Measurements from ENCODE around the gene GRIK1.
A peak's percentile ranks its signal among the peaks of the same experiment; 100 is the strongest.

The GRIK1 gene

GRCh38 chr21:29578306-29578705 lies 361.5 kb downstream of the GRIK1 start:
- Histone ChIP-seq H3K27ac (replicated peaks; ENCODE audit: low read length) (no peak overlapping the region), H4K91ac (ENCODE audit: low read depth, low read length, poor library complexity) (no peak overlapping the region), H3K36me3 (replicated peaks in 1 of 2; ENCODE audit: control insufficient read depth in 2 of 2, insufficient read depth in 2 of 2, low read length in 2 of 2) (no peaks in the 10 kb centered on the region), H2BK15ac (ENCODE audit: low read length) (no peak overlapping the region), H3K4me2 (ENCODE audit: insufficient read depth, low read length, poor library complexity, severe bottlenecking) (no peak overlapping the region), H2BK120ac (ENCODE audit: low read depth, low read length) (no peak overlapping the region), H3K9me3 (replicated peaks in 1 of 2; ENCODE audit: control insufficient read depth in 2 of 2, insufficient read depth in 1 of 2, low read depth in 1 of 2, low read length in 2 of 2) (no peaks in the 10 kb centered on the region), H2BK12ac (ENCODE audit: low read length) (no peak overlapping the region), H3K79me1 (ENCODE audit: low read depth, low read length) (no peaks in the 10 kb centered on the region), H3K18ac (ENCODE audit: low read length) (no peak overlapping the region), H4K8ac (ENCODE audit: low read depth, low read length) (no peak overlapping the region), H3K4me3 (ENCODE audit: low read length in 2 of 2) (no peak overlapping the region), H2BK5ac (ENCODE audit: low read length) (no peak overlapping the region), H3K27me3 (ENCODE audit: control insufficient read depth in 3 of 3, insufficient read depth in 3 of 3, low read depth in 1 of 3, low read length in 3 of 3) (no peaks in the 10 kb centered on the region), H2AFZ (ENCODE audit: low read length) (no peak overlapping the region), H3K14ac (ENCODE audit: low read length) (no peak overlapping the region), H3K4me1 (ENCODE audit: control insufficient read depth in 2 of 2, insufficient read depth in 1 of 2, low read depth in 1 of 2, low read length in 2 of 2) (peaks cover 4 to 8% of the 10 kb centered on the region in 2 donors), H3K9ac (ENCODE audit: low read depth, low read length, poor library complexity) (no peak overlapping the region), H2AK5ac (ENCODE audit: low read depth, low read length) (no peak overlapping the region), H3K4ac (ENCODE audit: low read length) (no peak overlapping the region), H3K23ac (ENCODE audit: low read depth, low read length, poor library complexity) (no peak overlapping the region)
- no peak for DNase-seq (ENCODE audit: low spot score)
- no CpG with 5 or more reads among the region's 7 CpGs for WGBS, 2 donors (ENCODE audit: extremely low coverage in 2 of 2, insufficient read length in 2 of 2, insufficient replicate concordance in 1 of 2)

DNA sequence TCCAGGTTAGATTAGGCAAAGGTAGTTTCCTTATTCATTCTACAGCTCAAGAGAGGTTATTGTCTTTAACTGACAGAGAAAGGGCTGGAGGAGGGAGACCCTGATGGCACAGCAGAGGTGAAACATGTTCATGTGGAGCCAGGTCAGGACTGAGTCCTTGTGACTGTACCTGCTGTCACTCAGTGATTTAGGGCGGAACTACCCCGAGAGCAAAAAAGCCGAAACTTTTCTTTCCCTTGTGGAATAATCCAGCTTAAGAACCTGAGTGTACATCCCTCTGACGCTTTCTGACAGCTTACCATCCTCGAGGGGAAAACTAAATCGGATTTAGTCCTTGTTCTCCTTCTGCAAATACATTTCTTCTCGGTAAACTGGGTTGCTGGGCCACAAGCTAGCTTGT lies 367.8 kb downstream of the GRIK1 start:
- Histone ChIP-seq H2BK12ac (ENCODE audit: low read length) (no peak overlapping the region), H3K79me1 (ENCODE audit: low read depth, low read length) (no peaks in the 10 kb centered on the region), H3K36me3 (replicated peaks in 1 of 2; ENCODE audit: control insufficient read depth in 2 of 2, insufficient read depth in 2 of 2, low read length in 2 of 2) (no peaks in the 10 kb centered on the region), H3K4me1 (ENCODE audit: control insufficient read depth in 2 of 2, insufficient read depth in 1 of 2, low read depth in 1 of 2, low read length in 2 of 2) (no peaks in the 10 kb centered on the region), H2BK120ac (ENCODE audit: low read depth, low read length) (no peak overlapping the region), H3K18ac (ENCODE audit: low read length) (no peak overlapping the region), H2BK15ac (ENCODE audit: low read length) (no peak overlapping the region), H3K9ac (ENCODE audit: low read depth, low read length, poor library complexity) (no peak overlapping the region), H3K4me2 (ENCODE audit: insufficient read depth, low read length, poor library complexity, severe bottlenecking) (no peak overlapping the region), H4K91ac (ENCODE audit: low read depth, low read length, poor library complexity) (no peak overlapping the region), H3K14ac (ENCODE audit: low read length) (no peak overlapping the region), H3K4me3 (ENCODE audit: low read length in 2 of 2) (no peak overlapping the region), H2BK5ac (ENCODE audit: low read length) (no peak overlapping the region), H3K27me3 (ENCODE audit: control insufficient read depth in 3 of 3, insufficient read depth in 3 of 3, low read depth in 1 of 3, low read length in 3 of 3) (no peaks in the 10 kb centered on the region), H3K9me3 (replicated peaks in 1 of 2; ENCODE audit: control insufficient read depth in 2 of 2, insufficient read depth in 1 of 2, low read depth in 1 of 2, low read length in 2 of 2) (no peaks in the 10 kb centered on the region), H3K23ac (ENCODE audit: low read depth, low read length, poor library complexity) (no peak overlapping the region), H3K27ac (replicated peaks; ENCODE audit: low read length) (no peak overlapping the region), H2AK5ac (ENCODE audit: low read depth, low read length) (no peak overlapping the region), H3K4ac (ENCODE audit: low read length) (no peak overlapping the region), H2AFZ (ENCODE audit: low read length) (peak overlapping the region; percentile 6), H4K8ac (ENCODE audit: low read depth, low read length) (no peak overlapping the region)
- no peak for DNase-seq (ENCODE audit: low spot score)
- no CpG with 5 or more reads among the region's 7 CpGs for WGBS, 2 donors (ENCODE audit: extremely low coverage in 2 of 2, insufficient read length in 2 of 2, insufficient replicate concordance in 1 of 2)

DNA sequence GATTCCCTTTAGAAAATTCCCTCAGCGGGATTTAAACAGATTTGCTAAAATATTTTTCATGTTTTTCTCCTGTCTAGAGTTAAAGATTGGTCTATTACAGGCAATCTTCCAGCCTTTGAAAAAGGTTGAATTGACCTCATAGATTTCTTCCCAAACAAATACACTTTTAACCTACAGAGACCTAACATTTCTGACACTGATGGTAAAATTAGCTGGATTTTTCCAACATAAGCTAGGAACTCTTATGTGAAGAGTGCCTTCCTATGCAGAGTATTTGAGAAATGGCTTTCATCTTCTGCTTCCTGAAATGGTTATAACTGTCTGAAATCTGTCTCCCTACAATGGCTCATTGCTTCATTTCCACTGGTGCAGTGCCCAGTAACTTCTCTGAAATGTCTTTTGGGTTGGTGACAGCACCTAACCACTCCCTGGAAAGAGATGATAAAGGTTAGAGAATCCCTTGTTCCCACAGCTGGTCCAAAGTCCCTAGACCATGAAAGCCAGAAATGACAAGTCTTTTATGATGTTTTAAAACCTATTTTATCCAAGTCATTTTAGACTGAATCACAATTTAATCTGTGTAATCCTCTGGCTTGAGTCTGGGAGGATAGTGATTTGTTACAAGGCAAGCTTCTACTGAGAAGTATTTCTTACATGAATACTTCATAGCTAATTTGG lies 371.6 kb downstream of the GRIK1 start:
- H3K23ac ChIP-seq (ENCODE audit: low read depth, low read length, poor library complexity), result no peak overlapping the region
- no peaks in the 10 kb centered on the region for H3K79me1 ChIP-seq (ENCODE audit: low read depth, low read length)
- no peak overlapping the region for H2BK120ac ChIP-seq (ENCODE audit: low read depth, low read length)
- no peaks in the 10 kb centered on the region for H3K9me3 ChIP-seq (replicated peaks in 1 of 2; ENCODE audit: control insufficient read depth in 2 of 2, insufficient read depth in 1 of 2, low read depth in 1 of 2, low read length in 2 of 2)
- H3K27me3 ChIP-seq (ENCODE audit: control insufficient read depth in 3 of 3, insufficient read depth in 3 of 3, low read depth in 1 of 3, low read length in 3 of 3), result no peaks in the 10 kb centered on the region
- no peaks in the 10 kb centered on the region for H3K36me3 ChIP-seq (replicated peaks in 1 of 2; ENCODE audit: control insufficient read depth in 2 of 2, insufficient read depth in 2 of 2, low read length in 2 of 2)
- no CpG with 5 or more reads among the region's 1 CpG for WGBS, 2 donors (ENCODE audit: extremely low coverage in 2 of 2, insufficient read length in 2 of 2, insufficient replicate concordance in 1 of 2)
- no peak overlapping the region for H3K4me2 ChIP-seq (ENCODE audit: insufficient read depth, low read length, poor library complexity, severe bottlenecking)
- no peaks in the 10 kb centered on the region for H3K4me1 ChIP-seq (ENCODE audit: control insufficient read depth in 2 of 2, insufficient read depth in 1 of 2, low read depth in 1 of 2, low read length in 2 of 2)
- H3K4ac ChIP-seq (ENCODE audit: low read length), result no peak overlapping the region
- no peak overlapping the region for H2BK12ac ChIP-seq (ENCODE audit: low read length)
- H3K4me3 ChIP-seq (ENCODE audit: low read length in 2 of 2), result no peak overlapping the region
- peak overlapping the region; percentile 21 for H2AFZ ChIP-seq (ENCODE audit: low read length)
- H3K14ac ChIP-seq (ENCODE audit: low read length), result no peak overlapping the region
- H4K91ac ChIP-seq (ENCODE audit: low read depth, low read length, poor library complexity), result no peak overlapping the region
- H2BK15ac ChIP-seq (ENCODE audit: low read length), result no peak overlapping the region
- H3K9ac ChIP-seq (ENCODE audit: low read depth, low read length, poor library complexity), result no peak overlapping the region
- H2AK5ac ChIP-seq (ENCODE audit: low read depth, low read length), result no peak overlapping the region
- H2BK5ac ChIP-seq (ENCODE audit: low read length), result no peak overlapping the region
- DNase-seq (ENCODE audit: low spot score), result no peak
- no peak overlapping the region for H3K18ac ChIP-seq (ENCODE audit: low read length)
- H3K27ac ChIP-seq (replicated peaks; ENCODE audit: low read length), result no peak overlapping the region
- no peak overlapping the region for H4K8ac ChIP-seq (ENCODE audit: low read depth, low read length)

- DNase-seq (ENCODE audit: low spot score), result no peak
- no peaks in the 10 kb centered on the region for H3K79me1 ChIP-seq (ENCODE audit: low read depth, low read length)
- H3K4me1 ChIP-seq (ENCODE audit: control insufficient read depth in 2 of 2, insufficient read depth in 1 of 2, low read depth in 1 of 2, low read length in 2 of 2), result no peaks in the 10 kb centered on the region
- H3K27me3 ChIP-seq (ENCODE audit: control insufficient read depth in 3 of 3, insufficient read depth in 3 of 3, low read depth in 1 of 3, low read length in 3 of 3), result no peaks in the 10 kb centered on the region
- no peak overlapping the region for H3K27ac ChIP-seq (replicated peaks; ENCODE audit: low read length)
- H3K4me3 ChIP-seq (ENCODE audit: low read length in 2 of 2), result no peak overlapping the region
- H3K9me3 ChIP-seq (replicated peaks in 1 of 2; ENCODE audit: control insufficient read depth in 2 of 2, insufficient read depth in 1 of 2, low read depth in 1 of 2, low read length in 2 of 2), result no peaks in the 10 kb centered on the region
- H3K4me2 ChIP-seq (ENCODE audit: insufficient read depth, low read length, poor library complexity, severe bottlenecking), result no peak overlapping the region
- no peaks in the 10 kb centered on the region for H3K36me3 ChIP-seq (replicated peaks in 1 of 2; ENCODE audit: control insufficient read depth in 2 of 2, insufficient read depth in 2 of 2, low read length in 2 of 2)
- no peak overlapping the region for H4K8ac ChIP-seq (ENCODE audit: low read depth, low read length)
- WGBS, 2 donors (ENCODE audit: extremely low coverage in 2 of 2, insufficient read length in 2 of 2, insufficient replicate concordance in 1 of 2), result no CpG with 5 or more reads among the region's 1 CpG
- no peak overlapping the region for H2BK12ac ChIP-seq (ENCODE audit: low read length)
- H3K14ac ChIP-seq (ENCODE audit: low read length), result no peak overlapping the region
- H2BK15ac ChIP-seq (ENCODE audit: low read length), result no peak overlapping the region
- no peak overlapping the region for H2BK120ac ChIP-seq (ENCODE audit: low read depth, low read length)
- H2AK5ac ChIP-seq (ENCODE audit: low read depth, low read length), result no peak overlapping the region
- H4K91ac ChIP-seq (ENCODE audit: low read depth, low read length, poor library complexity), result no peak overlapping the region
- no peak overlapping the region for H2BK5ac ChIP-seq (ENCODE audit: low read length)
- H3K18ac ChIP-seq (ENCODE audit: low read length), result no peak overlapping the region
- H3K4ac ChIP-seq (ENCODE audit: low read length), result no peak overlapping the region
- no peak overlapping the region for H3K23ac ChIP-seq (ENCODE audit: low read depth, low read length, poor library complexity)
- H3K9ac ChIP-seq (ENCODE audit: low read depth, low read length, poor library complexity), result no peak overlapping the region
- no peak overlapping the region for H2AFZ ChIP-seq (ENCODE audit: low read length)
Observed at GRCh38 chr21:29557931-29558725, 381.7 kb downstream of the GRIK1 start.

Data from neuronal stem cell (in vitro differentiated cells).